Type B pancreatic cell (in vitro differentiated cells): Measurements from ENCODE around the gene SCFD2. TPM values are rescaled to one million over a fixed set of nuclear protein-coding genes. Genes with fewer than 3 reads are reported as not detected.
"Not testable (repeated sequence)": the region's sequence is repeated elsewhere in the genome, so short reads cannot be mapped to it uniquely, and the experiment has no call there.

Experiments used
- DNase-seq: peaks from one replicate; pipeline ENCODE4 v3.0.0; 2021; ENCODE audit warnings: mixed read lengths; ENCODE audit not compliant: unreplicated experiment; ENCODE audit errors: extremely low spot score
- H3K27ac Mint-ChIP-seq: 2 replicates; pipeline ENCODE4 v1.8.0; 2021; ENCODE audit warnings: mild to moderate bottlenecking, mixed read lengths
- H3K27me3 Mint-ChIP-seq: 2 replicates; pipeline ENCODE4 v1.8.0; 2021; ENCODE audit warnings: mixed read lengths
- H3K36me3 Mint-ChIP-seq: 2 replicates; pipeline ENCODE4 v1.8.0; 2021; ENCODE audit warnings: mixed read lengths
- H3K4me1 Mint-ChIP-seq: one replicate; pipeline ENCODE4 v1.8.0; 2021; ENCODE audit warnings: mixed read lengths; ENCODE audit not compliant: unreplicated experiment
- H3K4me3 Mint-ChIP-seq: 2 replicates; pipeline ENCODE4 v1.8.0; 2021; ENCODE audit warnings: mild to moderate bottlenecking, mixed read lengths
- H3K9me3 Mint-ChIP-seq: 2 replicates; pipeline ENCODE4 v1.8.0; 2021; ENCODE audit warnings: mixed read lengths
- total RNA-seq: library from RNA; stranded (reverse); gene quantifications from 2 replicates; pipeline ENCODE4 v1.2.1, GENCODE V29; 2021; ENCODE audit warnings: low replicate concordance
- TF ChIP-seq, protein P1 (sequence below): fragments of 200-600 bp; sonication (generic); conservative IDR thresholded peaks from 2 replicates; pipeline ENCODE4 v1.5.0; 2021; ENCODE audit warnings: antibody characterized with exemption, mild to moderate bottlenecking

Gene SCFD2
- total RNA-seq, 1 donor from 2014 or later, result 11.2 TPM

- H3K36me3 Mint-ChIP-seq, result no peaks in the 10 kb centered on the region
Measured at GRCh38 chr4:53141308-53141707, 224.6 kb downstream of the SCFD2 start.

GRCh38 chr4:53139256-53139655 lies 226.6 kb downstream of the SCFD2 start:
- not testable (repeated sequence) for H3K27ac Mint-ChIP-seq, H3K4me1 Mint-ChIP-seq, H3K9me3 Mint-ChIP-seq, DNase-seq, H3K4me3 Mint-ChIP-seq, H3K36me3 Mint-ChIP-seq, H3K27me3 Mint-ChIP-seq

More at GRCh38 chr4:53141308-53141707, 224.6 kb downstream of the SCFD2 start:
- Mint-ChIP-seq H3K27ac (no peak overlapping the region), H3K9me3 (no peaks in the 10 kb centered on the region), H3K4me1 (no peaks in the 10 kb centered on the region), H3K27me3 (no peaks in the 10 kb centered on the region), H3K4me3 (no peak overlapping the region)
- TF ChIP-seq, protein P1, sequence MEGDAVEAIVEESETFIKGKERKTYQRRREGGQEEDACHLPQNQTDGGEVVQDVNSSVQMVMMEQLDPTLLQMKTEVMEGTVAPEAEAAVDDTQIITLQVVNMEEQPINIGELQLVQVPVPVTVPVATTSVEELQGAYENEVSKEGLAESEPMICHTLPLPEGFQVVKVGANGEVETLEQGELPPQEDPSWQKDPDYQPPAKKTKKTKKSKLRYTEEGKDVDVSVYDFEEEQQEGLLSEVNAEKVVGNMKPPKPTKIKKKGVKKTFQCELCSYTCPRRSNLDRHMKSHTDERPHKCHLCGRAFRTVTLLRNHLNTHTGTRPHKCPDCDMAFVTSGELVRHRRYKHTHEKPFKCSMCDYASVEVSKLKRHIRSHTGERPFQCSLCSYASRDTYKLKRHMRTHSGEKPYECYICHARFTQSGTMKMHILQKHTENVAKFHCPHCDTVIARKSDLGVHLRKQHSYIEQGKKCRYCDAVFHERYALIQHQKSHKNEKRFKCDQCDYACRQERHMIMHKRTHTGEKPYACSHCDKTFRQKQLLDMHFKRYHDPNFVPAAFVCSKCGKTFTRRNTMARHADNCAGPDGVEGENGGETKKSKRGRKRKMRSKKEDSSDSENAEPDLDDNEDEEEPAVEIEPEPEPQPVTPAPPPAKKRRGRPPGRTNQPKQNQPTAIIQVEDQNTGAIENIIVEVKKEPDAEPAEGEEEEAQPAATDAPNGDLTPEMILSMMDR, result no peak
- DNase-seq, result no peak

DNA sequence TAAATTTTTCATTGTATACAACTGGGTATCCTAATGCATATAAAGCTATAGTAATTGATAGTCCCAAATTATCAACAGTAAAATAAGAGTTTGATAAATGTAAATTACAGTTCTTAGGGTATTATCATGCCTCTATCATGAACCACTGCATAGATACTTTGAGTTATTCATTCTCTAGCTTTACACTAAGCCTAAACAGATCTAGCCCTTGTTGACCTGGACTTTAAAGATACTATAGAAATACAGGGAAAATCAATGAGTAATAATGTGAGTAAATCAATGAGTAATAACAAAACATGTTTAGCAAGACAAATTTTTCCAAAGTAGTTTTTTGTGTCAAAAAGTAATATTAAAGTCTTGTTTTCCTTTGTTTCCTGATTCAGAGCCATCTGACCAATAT lies 228.4 kb downstream of the SCFD2 start:
- Mint-ChIP-seq H3K36me3 (peaks cover 5% of the 10 kb centered on the region), H3K27ac (no peak overlapping the region), H3K4me1 (no peaks in the 10 kb centered on the region), H3K4me3 (no peak overlapping the region), H3K9me3 (peaks cover 5% of the 10 kb centered on the region), H3K27me3 (no peaks in the 10 kb centered on the region)
- TF ChIP-seq, protein P1, result no peak
- no peak for DNase-seq

- no peaks in the 10 kb centered on the region for H3K27me3 Mint-ChIP-seq
- TF ChIP-seq, protein P1, result no peak
- no peaks in the 10 kb centered on the region for H3K4me1 Mint-ChIP-seq
- peaks cover 5% of the 10 kb centered on the region for H3K36me3 Mint-ChIP-seq
- peaks cover 5% of the 10 kb centered on the region for H3K9me3 Mint-ChIP-seq
- H3K4me3 Mint-ChIP-seq, result no peak overlapping the region
- no peak overlapping the region for H3K27ac Mint-ChIP-seq
- no peak for DNase-seq
Measured at GRCh38 chr4:53136954-53137353, 228.9 kb downstream of the SCFD2 start.

DNA sequence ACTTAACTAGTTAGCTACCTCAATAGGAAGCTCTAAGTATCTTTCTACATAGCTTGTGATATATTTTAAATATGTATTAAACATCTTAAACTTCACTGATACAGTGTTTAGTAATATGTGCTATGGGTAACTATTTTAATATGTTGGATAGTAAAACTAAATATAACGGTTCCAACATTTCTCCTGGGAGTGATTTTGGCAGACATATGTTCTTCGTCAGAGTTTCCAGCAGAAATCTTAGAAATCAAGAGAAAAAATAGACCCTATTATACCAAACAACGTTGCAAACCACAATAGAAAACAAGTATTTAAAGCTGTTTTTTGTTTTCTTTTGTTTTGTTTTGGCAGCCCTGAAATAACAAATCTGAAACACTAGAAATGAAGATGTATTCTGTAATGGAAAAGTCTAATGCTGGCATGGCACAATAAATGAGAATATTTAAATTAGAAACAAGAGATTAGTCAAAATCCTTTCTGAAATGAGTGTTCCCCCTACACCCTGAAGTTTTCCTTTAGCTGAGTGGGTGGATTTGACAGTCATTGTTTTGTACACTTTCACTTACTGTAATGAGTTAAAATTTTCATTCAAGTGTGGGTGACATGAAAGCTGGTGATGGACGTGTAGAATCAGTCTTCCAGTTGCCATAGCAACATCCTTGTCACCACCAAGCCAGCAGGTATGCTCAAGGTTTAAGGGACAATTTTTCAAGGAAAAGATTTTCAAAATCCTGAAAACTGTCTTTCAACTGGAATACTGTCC lies 233.5 kb downstream of the SCFD2 start:
- no peaks in the 10 kb centered on the region for H3K27me3 Mint-ChIP-seq
- DNase-seq, result no peak
- no peaks in the 10 kb centered on the region for H3K4me1 Mint-ChIP-seq
- H3K4me3 Mint-ChIP-seq, result no peak overlapping the region
- TF ChIP-seq, protein P1, result no peak
- peaks cover 5% of the 10 kb centered on the region for H3K9me3 Mint-ChIP-seq
- H3K36me3 Mint-ChIP-seq, result peaks cover 5% of the 10 kb centered on the region
- H3K27ac Mint-ChIP-seq, result no peak overlapping the region

DNA sequence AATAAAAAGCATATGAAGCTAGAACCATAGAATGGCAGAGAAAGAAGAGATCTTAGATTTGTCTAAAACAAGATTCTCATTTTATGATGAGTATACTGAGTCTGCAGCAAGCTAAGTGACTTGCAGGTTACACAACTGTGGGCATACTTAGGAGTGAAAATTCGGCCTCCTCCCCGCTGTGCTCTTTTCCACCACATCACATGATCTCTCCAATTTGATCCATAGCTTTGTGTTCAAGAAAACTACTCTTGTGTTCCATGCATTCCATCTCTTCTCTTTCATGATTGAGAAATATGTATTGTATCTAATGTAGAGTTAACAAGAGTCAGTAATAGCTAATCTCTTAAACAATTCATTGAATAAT lies 234.3 kb downstream of the SCFD2 start:
- H3K4me1 Mint-ChIP-seq, result no peaks in the 10 kb centered on the region

More for the DNA sequence above, 234.3 kb downstream of the SCFD2 start:
- Mint-ChIP-seq H3K36me3 (peaks cover 5% of the 10 kb centered on the region), H3K27ac (no peak overlapping the region), H3K27me3 (no peaks in the 10 kb centered on the region), H3K4me3 (no peak overlapping the region), H3K9me3 (peaks cover 5% of the 10 kb centered on the region)
- no peak for DNase-seq
- TF ChIP-seq, protein P1, result no peak
